Kidney glomerular epithelial cell (primary cell): ENCODE data around the gene FRMD5.
"Not testable (repeated sequence)": the region's sequence is repeated elsewhere in the genome, so short reads cannot be mapped to it uniquely, and the experiment has no call there.

Source experiments
- DNase-seq: peaks from one replicate; lab custom pipeline; 2025; lab: John Stamatoyannopoulos, UW

The FRMD5 gene

GRCh38 chr15:44195151-44195740 is at the start of gene FRMD5:
Gene FRMD5, minus strand, starts transcription at chr15:44195271.
- DNase-seq: peak; percentile 96

DNA sequence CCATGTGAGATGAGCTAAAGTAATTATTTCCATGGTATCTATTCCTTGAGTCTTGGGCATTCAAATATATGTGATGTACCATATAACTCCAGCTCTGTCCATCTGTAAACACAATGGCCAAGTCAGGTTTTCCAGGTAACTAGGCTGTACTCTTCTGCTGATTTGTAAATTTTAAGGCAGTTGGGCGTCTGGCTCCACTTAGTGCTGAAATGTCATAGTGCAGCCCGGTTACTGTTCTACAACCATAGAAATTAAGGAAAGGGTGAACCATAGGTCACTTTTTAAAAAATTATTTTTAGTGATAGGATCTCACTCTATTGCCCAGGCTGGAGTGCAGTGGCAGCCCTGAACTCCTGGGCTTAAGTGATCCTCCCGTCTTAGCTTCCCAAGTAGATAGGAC is 48.8 kb upstream of the FRMD5 start:
- no peak for DNase-seq

DNA sequence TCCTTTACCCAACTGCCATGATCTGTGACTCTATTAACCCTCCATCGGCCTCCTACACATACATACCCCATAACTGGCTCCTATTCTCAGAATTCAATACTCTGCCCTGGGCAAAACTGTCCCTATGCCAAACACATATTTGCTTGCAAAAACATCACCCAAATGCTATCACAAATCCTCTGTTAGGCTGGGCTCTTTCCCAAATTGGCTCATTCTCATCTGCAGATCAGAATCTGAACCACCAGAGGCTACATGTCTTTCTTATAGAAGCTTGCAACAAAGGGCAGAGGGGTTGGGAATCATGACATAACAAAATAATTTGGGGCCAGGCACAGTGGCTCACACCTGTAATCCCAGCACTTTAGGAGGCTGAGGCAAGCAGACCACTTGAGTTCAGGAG is 48.1 kb upstream of the FRMD5 start:
- no peak for DNase-seq

DNA sequence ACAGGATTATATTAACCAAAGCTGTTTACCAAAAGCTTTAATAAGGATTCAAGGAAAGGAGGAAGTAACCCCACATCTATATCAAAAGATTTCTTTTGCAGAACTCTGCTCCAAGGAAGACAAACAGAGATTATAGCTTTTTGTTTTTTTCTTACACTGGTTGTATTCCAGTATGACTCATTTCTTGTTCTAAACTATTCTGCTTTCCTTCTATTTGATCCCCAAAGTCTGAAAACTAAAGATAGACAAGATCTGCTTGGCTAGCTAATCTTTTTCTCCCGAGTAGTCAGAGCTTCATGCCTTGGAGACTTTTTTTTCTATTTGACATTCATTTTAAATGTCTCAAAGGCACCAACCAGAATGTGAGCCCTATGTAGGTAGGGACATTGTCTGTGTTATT is 36.8 kb upstream of the FRMD5 start:
- no peak for DNase-seq

GRCh38 chr15:44229301-44229700 is 34.2 kb upstream of the FRMD5 start:
- not testable (repeated sequence) for DNase-seq

GRCh38 chr15:44227584-44227983 is 32.5 kb upstream of the FRMD5 start:
- no peak for DNase-seq

GRCh38 chr15:44227001-44227400 is 31.9 kb upstream of the FRMD5 start:
- not testable (repeated sequence) for DNase-seq

DNA sequence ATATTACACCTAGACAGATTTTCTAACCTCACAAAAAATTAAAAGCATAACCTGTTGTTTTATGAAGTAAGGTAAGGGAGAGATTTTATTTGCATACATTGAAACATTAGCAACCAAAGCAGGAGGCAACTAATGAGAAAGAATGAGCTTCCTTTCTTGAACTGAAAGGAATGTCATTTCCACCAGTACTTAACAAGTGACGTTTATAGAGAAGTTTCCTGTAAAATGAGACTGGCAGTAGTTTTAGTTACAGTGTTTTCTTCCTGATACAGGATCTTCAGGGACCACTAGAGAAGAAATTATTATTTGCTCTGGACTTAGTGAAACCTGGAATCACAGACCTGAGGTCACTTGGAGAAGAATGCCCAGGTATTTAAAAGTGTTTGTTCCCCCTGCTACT is 27.4 kb upstream of the FRMD5 start:
- no peak for DNase-seq

DNA sequence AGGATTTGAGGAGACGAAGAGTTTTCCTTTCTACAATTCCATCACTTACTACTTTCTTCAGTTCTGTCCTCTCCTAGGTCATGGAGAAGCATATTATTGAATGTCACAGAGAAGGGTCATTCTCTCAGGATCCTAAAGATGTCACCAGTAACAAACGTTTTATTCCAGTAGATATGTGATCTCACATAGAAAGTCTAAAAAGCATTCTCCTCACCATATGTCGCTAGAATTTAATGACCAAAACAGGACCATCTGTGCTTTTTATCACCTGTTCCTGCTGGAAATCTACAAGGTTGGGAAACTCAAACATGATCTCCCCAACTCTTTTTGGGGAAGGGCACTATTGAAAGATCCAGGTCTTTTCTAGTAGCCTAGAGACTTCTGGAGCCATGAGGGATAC is 24.0 kb upstream of the FRMD5 start:
- no peak for DNase-seq

- DNase-seq: no peak
Observed at GRCh38 chr15:44216958-44217357, 21.9 kb upstream of the FRMD5 start.

GRCh38 chr15:44215594-44215993 is 20.5 kb upstream of the FRMD5 start:
- DNase-seq: peak; percentile 80

DNA sequence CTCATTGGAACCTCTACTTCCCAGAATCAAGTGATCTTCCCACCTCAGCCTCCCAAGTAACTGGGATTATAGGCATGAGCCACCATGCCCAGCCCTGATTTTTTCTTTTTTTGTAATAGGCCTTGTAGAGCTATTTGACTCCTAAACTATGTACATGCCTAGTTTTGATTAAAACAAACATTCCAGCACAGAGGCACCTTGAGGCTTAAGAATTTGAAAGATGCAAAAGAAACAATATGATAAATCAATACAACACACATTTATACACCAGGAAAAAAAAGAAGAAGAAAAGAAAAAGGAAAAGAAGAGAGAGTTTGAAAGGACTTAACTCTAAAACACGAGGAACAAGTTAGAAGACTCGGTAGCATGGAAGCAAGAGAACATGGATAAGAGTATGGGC is 13.9 kb upstream of the FRMD5 start:
- no peak for DNase-seq

DNA sequence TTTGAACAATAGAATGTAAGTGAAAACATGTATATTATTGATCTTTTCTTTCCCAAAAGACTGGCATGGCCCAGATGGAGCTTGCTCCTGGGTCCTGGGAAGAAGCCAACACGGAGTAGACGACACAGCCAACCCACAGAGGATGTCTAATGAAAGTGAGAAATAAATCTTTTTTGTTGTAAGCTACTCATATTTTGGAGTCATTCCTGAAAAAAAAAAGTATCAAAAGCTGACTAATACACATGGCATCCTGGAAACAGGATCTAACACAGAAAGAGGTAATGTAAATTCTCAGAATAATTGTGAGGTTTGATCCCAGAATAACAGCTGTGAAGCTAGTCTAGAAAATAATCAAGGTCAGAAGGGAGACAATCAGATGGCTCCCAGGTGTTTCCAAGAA is 12.6 kb upstream of the FRMD5 start:
- DNase-seq: peak; percentile 58

- DNase-seq: no peak
Observed at GRCh38 chr15:44199393-44199792, 4.3 kb upstream of the FRMD5 start.

- DNase-seq: peak; percentile 76
Observed at GRCh38 chr15:44194323-44195150, 534 bp downstream of the FRMD5 start.

DNA sequence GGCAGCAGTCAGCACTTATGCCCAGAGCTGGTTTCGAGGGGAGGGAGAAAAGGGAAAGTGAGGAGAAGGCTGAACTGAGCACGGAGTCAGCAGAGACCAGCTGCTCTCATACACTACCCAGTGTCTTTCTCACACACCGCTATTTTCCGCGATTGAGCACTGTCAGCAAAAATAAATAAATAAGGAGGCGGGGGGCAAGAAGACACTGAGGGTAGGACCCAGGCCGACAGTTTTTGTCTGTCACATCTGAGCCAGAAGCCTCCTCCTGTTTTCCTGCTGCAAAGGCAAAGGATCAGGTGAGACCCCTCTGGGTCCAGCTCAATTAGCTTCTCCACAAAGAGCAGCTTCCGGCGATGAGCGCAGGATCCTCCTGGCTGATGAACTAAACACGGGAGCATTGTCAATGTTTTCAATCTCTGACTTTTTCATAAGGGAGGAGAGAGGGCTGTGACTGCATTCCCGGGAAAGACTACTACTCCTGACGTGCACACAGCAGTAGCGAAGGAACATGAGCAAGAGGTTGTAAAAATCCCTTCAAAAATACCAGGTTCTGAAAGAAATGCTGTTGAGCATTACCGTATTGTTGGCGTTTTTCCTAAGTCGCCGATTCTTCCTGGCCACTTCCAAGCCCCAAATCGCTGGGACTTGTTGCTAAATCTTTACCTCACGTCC is 1.3 kb downstream of the FRMD5 start:
- peak; percentile 71 for DNase-seq

GRCh38 chr15:44188795-44189194 is 6.3 kb downstream of the FRMD5 start:
- no peak for DNase-seq

DNA sequence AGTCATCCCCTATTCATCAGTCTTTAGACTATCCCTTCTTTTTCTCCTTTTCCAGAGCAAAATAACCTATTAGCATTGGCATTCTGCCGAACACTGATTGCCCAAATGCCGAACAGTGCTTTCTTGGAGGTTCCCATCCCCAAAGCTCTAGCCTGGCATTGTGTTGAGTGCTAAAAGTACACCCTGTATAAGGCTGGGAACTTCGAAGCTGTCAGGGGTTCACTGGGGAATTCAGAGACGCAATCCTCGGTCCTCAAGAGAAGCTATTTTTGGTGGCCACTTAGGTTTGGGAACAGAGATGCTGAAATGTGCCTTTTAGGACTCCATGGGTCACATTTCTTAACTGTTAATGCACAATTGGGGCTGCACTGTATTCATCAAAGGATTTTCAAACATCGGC is 8.4 kb downstream of the FRMD5 start:
- no peak for DNase-seq

DNA sequence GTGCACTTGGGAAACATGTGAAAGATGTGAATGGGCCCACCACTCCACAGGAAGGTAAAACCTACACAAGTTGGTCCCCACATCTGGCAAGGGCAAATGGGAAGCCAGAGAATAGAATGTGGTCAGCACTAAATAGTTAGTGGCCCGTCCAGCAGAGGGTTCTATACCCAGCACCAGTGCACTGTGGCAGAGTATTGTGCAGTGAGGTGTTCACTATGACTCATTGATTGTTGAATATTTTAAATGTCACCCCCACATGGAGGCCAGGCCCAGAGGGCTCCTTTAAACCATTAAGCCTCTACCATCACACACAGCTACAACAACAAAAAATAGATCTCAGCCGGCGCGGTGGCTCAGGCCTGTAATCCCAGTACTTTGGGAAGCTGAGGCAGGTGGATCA is 11.7 kb downstream of the FRMD5 start:
- DNase-seq: no peak

DNA sequence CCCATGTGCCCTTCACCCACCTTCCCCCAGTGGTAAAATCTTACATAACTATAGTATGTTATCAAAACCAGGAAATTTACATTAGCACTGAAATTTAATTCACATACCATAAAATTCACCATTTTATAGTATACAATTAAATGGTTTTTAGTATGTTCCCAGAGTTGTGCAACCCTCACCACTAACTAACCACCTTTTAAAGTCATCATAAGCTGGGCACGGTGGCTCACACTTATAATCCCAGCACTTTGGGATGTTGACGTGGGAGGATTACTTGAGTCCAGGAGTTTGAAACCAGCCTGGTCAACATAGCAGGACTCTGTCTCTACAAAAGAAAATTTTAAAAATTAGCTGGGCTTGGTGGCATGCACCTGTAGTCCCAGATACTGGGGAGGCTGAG is 13.7 kb downstream of the FRMD5 start:
- DNase-seq: no peak

GRCh38 chr15:44177139-44177538 is 17.9 kb downstream of the FRMD5 start:
- DNase-seq: no peak

GRCh38 chr15:44173813-44174212 is 21.3 kb downstream of the FRMD5 start:
- DNase-seq: no peak

DNA sequence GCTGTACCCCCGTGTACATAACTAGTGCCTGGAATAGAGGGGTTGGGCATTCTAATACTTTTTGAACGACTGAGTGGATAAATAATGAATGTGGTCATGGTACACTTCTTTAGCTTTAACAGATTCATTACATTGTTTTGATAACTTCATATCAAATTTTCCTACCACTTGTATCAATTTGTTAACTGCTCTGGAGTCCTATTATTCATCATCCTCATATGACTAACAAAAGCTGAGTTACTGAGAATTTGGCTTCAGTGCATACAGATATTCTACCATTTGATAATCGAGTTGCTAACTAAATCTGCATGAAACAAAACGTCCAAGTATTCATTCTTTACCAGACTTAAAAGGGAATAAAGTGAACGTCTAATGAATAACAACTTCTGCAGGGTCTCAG is 31.7 kb downstream of the FRMD5 start:
- DNase-seq: no peak
